Neuronal stem cell (in vitro differentiated cells): ENCODE measurements around the gene CDK4.
"Not testable (repeated sequence)": the region's sequence is repeated elsewhere in the genome, so short reads cannot be mapped to it uniquely, and the experiment has no call there.

Source experiments
- DNase-seq: peaks from one replicate; pipeline ENCODE4 v3.0.0-alpha.2; 2013; ENCODE audit warnings: low spot score
- H2AFZ ChIP-seq: one replicate; pipeline ENCODE4 v1.6.1; 2013; ENCODE audit warnings: mild to moderate bottlenecking, low read length, inconsistent platforms
- H2AK5ac ChIP-seq: 2 replicates; pipeline ENCODE4 v1.6.1; 2013; ENCODE audit warnings: low read depth, mild to moderate bottlenecking, inconsistent platforms, low read length, moderate library complexity, mixed read lengths
- H2BK120ac ChIP-seq: 2 replicates; pipeline ENCODE4 v1.6.1; 2013; ENCODE audit warnings: low read depth, mild to moderate bottlenecking, inconsistent platforms, low read length, moderate library complexity, mixed read lengths
- H2BK12ac ChIP-seq: one replicate; pipeline ENCODE4 v1.6.1; 2013; ENCODE audit warnings: low read length, inconsistent platforms
- H2BK15ac ChIP-seq: 2 replicates; pipeline ENCODE4 v1.6.1; 2013; ENCODE audit warnings: mild to moderate bottlenecking, low read length, inconsistent platforms, mixed read lengths
- H2BK5ac ChIP-seq: one replicate; pipeline ENCODE4 v1.6.1; 2013; ENCODE audit warnings: inconsistent platforms, mild to moderate bottlenecking, low read length, moderate library complexity
- H3K14ac ChIP-seq: one replicate; pipeline ENCODE4 v1.6.1; 2013; ENCODE audit warnings: low read length, inconsistent platforms
- H3K18ac ChIP-seq: 2 replicates; pipeline ENCODE4 v1.6.1; 2013; ENCODE audit warnings: low read length, inconsistent platforms
- H3K23ac ChIP-seq: 2 replicates; pipeline ENCODE4 v1.6.1; 2013; ENCODE audit warnings: low read depth, mild to moderate bottlenecking, mixed read lengths, low read length, inconsistent platforms; ENCODE audit not compliant: poor library complexity
- H3K27ac ChIP-seq: replicated peaks from 3 replicates; pipeline ENCODE4 v1.5.1; 2013; ENCODE audit warnings: low read length, inconsistent platforms
- H3K27me3 ChIP-seq, 3 experiments: 2 replicates each; pipeline ENCODE4 v1.6.1; 2013; ENCODE audit warnings: low read length in 3 of 3, mild to moderate bottlenecking in 2 of 3, inconsistent platforms in 1 of 3, low read depth in 1 of 3, mixed read lengths in 1 of 3, moderate library complexity in 1 of 3; ENCODE audit not compliant: control insufficient read depth in 3 of 3, insufficient read depth in 3 of 3
- H3K36me3 ChIP-seq, 2 donors: replicated peaks in 1 of 2; 2 replicates each; pipeline ENCODE4 v1.6.1; 2013; ENCODE audit warnings: low read length in 2 of 2; ENCODE audit not compliant: control insufficient read depth in 2 of 2, insufficient read depth in 2 of 2
- H3K4ac ChIP-seq: 2 replicates; pipeline ENCODE4 v1.6.1; 2013; ENCODE audit warnings: inconsistent platforms, mild to moderate bottlenecking, low read length, moderate library complexity
- H3K4me1 ChIP-seq, 2 donors: 1 replicate in 1 of 2; 2 replicates in 1 of 2; pipeline ENCODE4 v1.6.1; 2013; ENCODE audit warnings: low read length in 2 of 2, low read depth in 1 of 2; ENCODE audit not compliant: control insufficient read depth in 2 of 2, insufficient read depth in 1 of 2
- H3K4me2 ChIP-seq: one replicate; pipeline ENCODE4 v1.6.1; 2013; ENCODE audit warnings: mild to moderate bottlenecking, low read length, inconsistent platforms; ENCODE audit not compliant: insufficient read depth, poor library complexity, severe bottlenecking
- H3K4me3 ChIP-seq, 2 donors: 2 replicates each; pipeline ENCODE4 v1.5.1; 2013; ENCODE audit warnings: low read length in 2 of 2, mild to moderate bottlenecking in 2 of 2, inconsistent platforms in 1 of 2, moderate library complexity in 1 of 2
- H3K79me1 ChIP-seq: one replicate; pipeline ENCODE4 v1.6.1; 2013; ENCODE audit warnings: low read depth, mild to moderate bottlenecking, inconsistent platforms, low read length, moderate library complexity
- H3K9ac ChIP-seq: one replicate; pipeline ENCODE4 v1.6.1; 2013; ENCODE audit warnings: mild to moderate bottlenecking, low read depth, low read length, inconsistent platforms; ENCODE audit not compliant: poor library complexity
- H3K9me3 ChIP-seq, 2 donors: replicated peaks in 1 of 2; 2 replicates each; pipeline versions ENCODE3 to v1.6.1; 2013; ENCODE audit warnings: low read length in 2 of 2, mild to moderate bottlenecking in 2 of 2, inconsistent platforms in 1 of 2, low read depth in 1 of 2, mixed read lengths in 1 of 2, moderate library complexity in 1 of 2; ENCODE audit not compliant: control insufficient read depth in 2 of 2, insufficient read depth in 1 of 2
- H4K8ac ChIP-seq: one replicate; pipeline ENCODE4 v1.6.1; 2013; ENCODE audit warnings: low read depth, mild to moderate bottlenecking, inconsistent platforms, low read length, moderate library complexity
- H4K91ac ChIP-seq: one replicate; pipeline ENCODE4 v1.6.1; 2013; ENCODE audit warnings: low read length, low read depth, mild to moderate bottlenecking, inconsistent platforms; ENCODE audit not compliant: poor library complexity
- WGBS, 2 donors: extraction: QIAGEN DNeasy Blood & Tissue Kit; methylation state at CpG; one replicate each; pipeline ENCODE4 v1.1.7; 2013; ENCODE audit warnings: missing lambda C conversion rate in 2 of 2, mixed read lengths in 1 of 2; ENCODE audit not compliant: insufficient read length in 2 of 2, insufficient replicate concordance in 1 of 2; ENCODE audit errors: extremely low coverage in 2 of 2; 5-methylcytosine and 5-hydroxymethylcytosine counted together

Gene CDK4

DNA sequence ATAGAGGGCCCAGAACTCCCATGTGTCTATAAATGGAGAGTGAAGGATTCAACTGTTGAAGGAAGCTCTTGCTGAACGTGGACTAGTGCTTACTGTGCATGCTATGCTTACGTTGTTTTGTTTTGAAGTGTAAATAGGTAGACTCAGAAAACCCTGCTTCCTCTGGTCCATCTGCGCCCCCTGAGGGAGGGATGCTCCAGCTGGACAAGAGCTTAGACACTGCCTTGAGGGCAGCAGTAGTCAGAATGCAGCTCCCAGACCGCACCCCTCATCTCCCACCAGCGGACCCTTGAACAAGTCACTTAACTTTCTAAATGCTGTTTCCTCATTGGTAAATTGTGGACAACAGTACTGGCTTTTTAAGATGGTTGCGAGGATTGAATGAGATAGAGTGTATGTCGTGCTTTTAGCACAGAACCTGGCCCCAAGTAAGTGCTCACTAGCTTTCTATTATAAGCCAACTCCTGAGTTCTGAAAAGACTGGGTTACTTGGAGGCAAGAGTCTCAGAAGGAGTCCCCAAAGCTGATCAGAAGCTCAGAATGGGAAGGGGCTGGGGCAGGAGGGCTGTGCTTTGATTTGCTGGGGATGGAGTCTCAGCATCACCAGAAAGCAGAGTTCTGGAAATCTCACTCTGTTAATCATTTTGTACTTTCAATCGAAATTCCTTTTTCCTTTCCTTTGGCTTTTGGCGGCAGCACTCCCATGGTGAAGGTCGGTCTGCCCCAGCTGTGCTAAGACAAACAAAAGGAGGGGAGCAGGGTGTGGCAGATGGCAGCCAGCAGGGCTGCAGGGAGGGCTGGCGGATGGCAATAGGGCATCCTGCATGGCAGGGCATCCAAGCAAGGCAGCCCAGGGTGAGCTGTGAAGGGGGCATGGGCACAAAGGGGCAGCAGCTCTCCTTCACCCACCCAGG is 29.1 kb downstream of the CDK4 start:
- Histone ChIP-seq H3K14ac (no peak overlapping the region), H3K4me1 (peaks cover 0 to 7% of the 10 kb centered on the region in 2 donors), H3K79me1 (no peaks in the 10 kb centered on the region), H3K36me3 (peaks cover 13 to 62% of the 10 kb centered on the region in 2 donors), H2AK5ac (no peak overlapping the region), H3K27ac (no peak overlapping the region), H2BK120ac (no peak overlapping the region), H2BK15ac (no peak overlapping the region), H4K8ac (no peak overlapping the region), H2BK12ac (no peak overlapping the region), H3K4me2 (no peak overlapping the region), H3K9me3 (peaks cover 0 to 3% of the 10 kb centered on the region in 2 donors), H2BK5ac (no peak overlapping the region), H3K9ac (no peak overlapping the region), H3K23ac (no peak overlapping the region), H3K4ac (no peak overlapping the region), H3K4me3 (no peak overlapping the region), H3K27me3 (peaks cover 0 to 39% (median 18%) of the 10 kb centered on the region in 3 experiments), H4K91ac (no peak overlapping the region), H2AFZ (no peak overlapping the region), H3K18ac (no peak overlapping the region)
- WGBS, 2 donors = no CpG with 5 or more reads among the region's 11 CpGs
- DNase-seq = no peak

GRCh38 chr12:57721846-57722608 is 30.1 kb downstream of the CDK4 start:
- not testable (repeated sequence) for H2BK5ac ChIP-seq, H4K91ac ChIP-seq, H2BK120ac ChIP-seq, H3K4me1 ChIP-seq, H3K27ac ChIP-seq, H2BK12ac ChIP-seq, H4K8ac ChIP-seq, H2AK5ac ChIP-seq, H3K4ac ChIP-seq, H3K79me1 ChIP-seq, DNase-seq, H3K18ac ChIP-seq, H2BK15ac ChIP-seq, H3K23ac ChIP-seq, H3K14ac ChIP-seq, H2AFZ ChIP-seq, H3K9me3 ChIP-seq, H3K4me3 ChIP-seq, H3K9ac ChIP-seq, H3K4me2 ChIP-seq
- WGBS, 2 donors = no CpG with 5 or more reads among the region's 16 CpGs
- peaks cover 0 to 29% (median 9%) of the 10 kb centered on the region in 3 experiments for H3K27me3 ChIP-seq
- peaks cover 16 to 59% of the 10 kb centered on the region in 2 donors for H3K36me3 ChIP-seq

DNA sequence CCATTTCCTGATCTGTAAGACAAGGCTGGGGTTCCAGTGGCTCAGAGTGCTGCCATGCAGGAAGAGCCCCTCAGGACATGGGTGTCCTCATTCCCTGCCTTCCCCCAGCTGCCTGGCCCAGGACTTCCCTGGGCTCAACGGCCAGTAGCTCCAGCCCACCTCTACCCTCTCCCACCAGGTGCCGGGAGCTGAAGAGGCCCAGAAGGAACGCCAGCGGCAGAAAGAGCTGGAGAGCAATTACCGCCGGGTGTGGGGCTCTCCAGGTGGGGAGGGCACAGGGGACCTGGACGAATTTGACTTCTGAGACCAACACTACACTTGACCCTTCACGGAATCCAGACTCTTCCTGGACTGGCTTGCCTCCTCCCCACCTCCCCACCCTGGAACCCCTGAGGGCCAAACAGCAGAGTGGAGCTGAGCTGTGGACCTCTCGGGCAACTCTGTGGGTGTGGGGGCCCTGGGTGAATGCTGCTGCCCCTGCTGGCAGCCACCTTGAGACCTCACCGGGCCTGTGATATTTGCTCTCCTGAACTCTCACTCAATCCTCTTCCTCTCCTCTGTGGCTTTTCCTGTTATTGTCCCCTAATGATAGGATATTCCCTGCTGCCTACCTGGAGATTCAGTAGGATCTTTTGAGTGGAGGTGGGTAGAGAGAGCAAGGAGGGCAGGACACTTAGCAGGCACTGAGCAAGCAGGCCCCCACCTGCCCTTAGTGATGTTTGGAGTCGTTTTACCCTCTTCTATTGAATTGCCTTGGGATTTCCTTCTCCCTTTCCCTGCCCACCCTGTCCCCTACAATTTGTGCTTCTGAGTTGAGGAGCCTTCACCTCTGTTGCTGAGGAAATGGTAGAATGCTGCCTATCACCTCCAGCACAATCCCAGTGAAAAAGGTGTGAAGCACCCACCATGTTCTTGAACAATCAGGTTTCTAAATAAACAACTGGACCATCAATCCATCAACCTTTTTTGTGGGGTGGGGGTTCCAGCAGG is 31.2 kb downstream of the CDK4 start:
- H2BK15ac ChIP-seq = no peak overlapping the region
- no peak overlapping the region for H4K91ac ChIP-seq
- H2BK120ac ChIP-seq = no peak overlapping the region
- no peak overlapping the region for H3K18ac ChIP-seq
- no peak overlapping the region for H2AFZ ChIP-seq
- no peak overlapping the region for H3K23ac ChIP-seq
- H2BK5ac ChIP-seq = no peak overlapping the region
- no peak overlapping the region for H3K27ac ChIP-seq
- peaks cover 19 to 61% of the 10 kb centered on the region in 2 donors for H3K36me3 ChIP-seq
- H3K9me3 ChIP-seq = no peaks in the 10 kb centered on the region
- DNase-seq = no peak
- H3K14ac ChIP-seq = no peak overlapping the region
- H3K9ac ChIP-seq = no peak overlapping the region
- no peak overlapping the region for H3K4me3 ChIP-seq
- no peak overlapping the region for H2AK5ac ChIP-seq
- H3K27me3 ChIP-seq = peaks cover 0 to 19% (median 2%) of the 10 kb centered on the region in 3 experiments
- H3K4me1 ChIP-seq = no peaks in the 10 kb centered on the region
- H2BK12ac ChIP-seq = no peak overlapping the region
- H3K4me2 ChIP-seq = no peak overlapping the region
- H4K8ac ChIP-seq = no peak overlapping the region
- no peak overlapping the region for H3K4ac ChIP-seq
- no peaks in the 10 kb centered on the region for H3K79me1 ChIP-seq
- WGBS, 2 donors = no CpG with 5 or more reads among the region's 11 CpGs
